ENCODE results near the gene RGS1. TPM values are rescaled to one million over a fixed set of nuclear protein-coding genes. Genes with fewer than 3 reads are reported as not detected.

Gene RGS1
- total and polyA plus RNA-seq, 2 of the 4 experiments (the other 2 are of a cell fraction): not detected

DNA sequence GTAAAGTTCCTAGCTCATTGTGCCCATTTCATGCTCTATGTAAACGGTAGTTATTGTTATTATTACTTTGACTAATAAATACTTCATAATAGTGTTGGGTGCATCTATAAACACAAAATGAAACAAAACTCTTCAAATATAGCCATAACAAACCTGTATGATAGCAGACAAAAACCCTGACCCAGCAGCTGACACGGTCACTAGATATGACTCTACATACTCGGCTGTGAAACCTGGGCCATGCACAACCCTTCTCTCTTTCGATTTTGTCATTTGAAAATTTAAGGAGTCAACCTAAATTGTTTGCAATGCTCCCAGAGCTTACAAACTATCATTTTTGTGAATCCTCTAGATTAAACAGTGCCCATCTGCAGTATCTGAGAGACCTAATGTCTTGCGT, 52.3 kb downstream of the RGS1 start (continued):
- TF ChIP-seq MAFK (IDR thresholded peaks at IDR 0.05; ENCODE audit: low read depth, low read length): no peak
- TF ChIP-seq, protein P1, sequence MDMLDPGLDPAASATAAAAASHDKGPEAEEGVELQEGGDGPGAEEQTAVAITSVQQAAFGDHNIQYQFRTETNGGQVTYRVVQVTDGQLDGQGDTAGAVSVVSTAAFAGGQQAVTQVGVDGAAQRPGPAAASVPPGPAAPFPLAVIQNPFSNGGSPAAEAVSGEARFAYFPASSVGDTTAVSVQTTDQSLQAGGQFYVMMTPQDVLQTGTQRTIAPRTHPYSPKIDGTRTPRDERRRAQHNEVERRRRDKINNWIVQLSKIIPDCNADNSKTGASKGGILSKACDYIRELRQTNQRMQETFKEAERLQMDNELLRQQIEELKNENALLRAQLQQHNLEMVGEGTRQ (IDR thresholded peaks at IDR 0.05; ENCODE audit: low read depth, low read length): no peak
- TF ChIP-seq, protein P2, sequence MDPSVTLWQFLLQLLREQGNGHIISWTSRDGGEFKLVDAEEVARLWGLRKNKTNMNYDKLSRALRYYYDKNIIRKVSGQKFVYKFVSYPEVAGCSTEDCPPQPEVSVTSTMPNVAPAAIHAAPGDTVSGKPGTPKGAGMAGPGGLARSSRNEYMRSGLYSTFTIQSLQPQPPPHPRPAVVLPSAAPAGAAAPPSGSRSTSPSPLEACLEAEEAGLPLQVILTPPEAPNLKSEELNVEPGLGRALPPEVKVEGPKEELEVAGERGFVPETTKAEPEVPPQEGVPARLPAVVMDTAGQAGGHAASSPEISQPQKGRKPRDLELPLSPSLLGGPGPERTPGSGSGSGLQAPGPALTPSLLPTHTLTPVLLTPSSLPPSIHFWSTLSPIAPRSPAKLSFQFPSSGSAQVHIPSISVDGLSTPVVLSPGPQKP (IDR thresholded peaks at IDR 0.05; ENCODE audit: borderline replicate concordance, low read depth, low read length): no peak

DNA sequence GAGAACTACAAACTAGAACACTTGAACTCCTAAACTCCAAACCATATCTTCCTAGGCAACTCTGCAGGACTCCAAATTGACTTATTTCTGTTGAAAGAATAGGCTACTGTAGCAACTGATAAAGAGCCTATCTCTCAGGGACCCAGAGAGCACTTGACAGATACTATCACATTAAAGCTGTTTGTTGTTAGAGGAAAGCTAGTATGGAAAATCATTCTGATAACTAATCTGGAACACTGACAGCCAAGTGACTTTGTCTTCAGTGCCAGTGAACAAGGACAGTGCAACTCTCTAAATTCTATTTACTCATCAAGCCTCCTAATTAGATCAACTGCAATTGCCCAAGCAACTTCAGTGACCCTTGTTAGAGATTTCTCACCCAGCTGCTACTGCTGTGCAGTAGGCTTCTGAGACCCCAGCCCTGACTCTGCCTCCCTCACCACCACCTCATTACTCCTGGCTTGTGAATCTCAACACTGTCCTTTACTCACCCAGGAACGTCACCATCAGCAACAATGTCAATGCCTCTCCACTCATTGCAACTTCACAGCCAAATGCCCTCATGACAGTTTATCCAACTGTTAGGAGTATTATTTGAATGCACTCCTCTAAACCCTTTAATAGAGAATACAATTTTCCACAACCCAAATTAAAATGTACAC, 53.0 kb downstream of the RGS1 start:
- H3K23ac ChIP-seq (ENCODE audit: low read depth, low read length): no peak overlapping the region
- TF ChIP-seq BHLHE40 (IDR thresholded peaks at IDR 0.05; ENCODE audit: low read depth, low read length) (no peak), POLR2A (IDR thresholded peaks at IDR 0.05; ENCODE audit: low read depth, low read length) (no peak), SMC3 (IDR thresholded peaks at IDR 0.05; ENCODE audit: low read depth, low read length) (no peak), NFE2L2 (IDR thresholded peaks at IDR 0.05; ENCODE audit: low read depth, low read length) (no peak), RAD21 (IDR thresholded peaks at IDR 0.05; ENCODE audit: low read length) (no peak), MXI1 (IDR thresholded peaks at IDR 0.05; ENCODE audit: borderline replicate concordance, low read depth, low read length) (no peak)
- TF ChIP-seq, protein P2 (IDR thresholded peaks at IDR 0.05; ENCODE audit: borderline replicate concordance, low read depth, low read length): no peak
- TF ChIP-seq, protein P1 (IDR thresholded peaks at IDR 0.05; ENCODE audit: low read depth, low read length): no peak

More for the DNA sequence above, 53.0 kb downstream of the RGS1 start:
- Histone ChIP-seq H3K9ac (ENCODE audit: low read depth, low read length) (no peak overlapping the region), H2BK15ac (ENCODE audit: low read depth, low read length) (no peak overlapping the region), H3K4me2 (ENCODE audit: low read depth, low read length) (no peak overlapping the region), H3K27me3 (ENCODE audit: control insufficient read depth, insufficient read depth, low read length) (no peaks in the 10 kb centered on the region), H3K56ac (ENCODE audit: extremely low read depth, insufficient read depth, low read length) (no peak overlapping the region), H3K9me1 (ENCODE audit: insufficient read depth, low read length) (no peaks in the 10 kb centered on the region), H3K4me3 (ENCODE audit: insufficient read depth, low read depth, low read length) (no peak overlapping the region), H2AFZ (replicated peaks; ENCODE audit: low read length, poor library complexity) (no peak overlapping the region), H3K14ac (replicated peaks; ENCODE audit: low read depth, low read length) (no peak overlapping the region), H4K91ac (ENCODE audit: insufficient read depth, low read depth, low read length) (no peak overlapping the region), H2AK5ac (ENCODE audit: low read depth, low read length) (no peak overlapping the region), H2BK5ac (ENCODE audit: low read depth, low read length, poor library complexity, severe bottlenecking) (no peak overlapping the region), H2AK9ac (replicated peaks; ENCODE audit: low read depth, low read length, poor library complexity) (no peak overlapping the region), H3K36me3 (ENCODE audit: control insufficient read depth, insufficient read depth, low read length) (no peaks in the 10 kb centered on the region), H3K79me1 (ENCODE audit: low read depth in 1 of 2, low read length in 2 of 2) (no peaks in the 10 kb centered on the region), H3K27ac (ENCODE audit: insufficient read depth, low read length) (no peak overlapping the region), H4K20me1 (ENCODE audit: insufficient read depth, low read length) (no peaks in the 10 kb centered on the region), H3K18ac (ENCODE audit: low read depth, low read length) (no peak overlapping the region), H2BK120ac (ENCODE audit: low read depth, low read length) (no peak overlapping the region), H3K4ac (ENCODE audit: low read depth, low read length) (no peak overlapping the region), H3K9me3 (ENCODE audit: control insufficient read depth, insufficient read depth, low read length) (no peaks in the 10 kb centered on the region), H3K4me1 (ENCODE audit: control insufficient read depth, insufficient read depth, low read length) (peaks cover 1% of the 10 kb centered on the region; the same call in 1 of the 2 replicates), H4K8ac (ENCODE audit: low read depth in 2 of 2, low read length in 2 of 2) (no peak overlapping the region), H4K5ac (ENCODE audit: low read depth, low read length) (no peak overlapping the region), H2BK20ac (ENCODE audit: low read depth, low read length) (no peak overlapping the region)
- dilution Hi-C loops (cut with HindIII; ENCODE audit: low sequenced_read_pairs, unreplicated experiment): no loop called here
- in situ Hi-C loops (cut with MboI; ENCODE audit: low sequenced_read_pairs): no loop called here
- BruUV-seq (replicated peaks): no TSS peak
- ChIA-PET CTCF (no interaction called here), POLR2A (ENCODE audit: unreplicated experiment) (no interaction called here)
- WGBS, 2 experiments (ENCODE audit: extremely low coverage in 2 of 2, insufficient read length in 1 of 2): no CpG with 5 or more reads among the region's 1 CpG
- intact Hi-C loops (cut with micrococcal nuclease): no loop called here
- ATAC-seq (ENCODE audit: low read depth) (no peak), DNase-seq (no peak)
